K562 (cell line): Measurements from ENCODE around the gene TBC1D7. TPM values are rescaled to one million over a fixed set of nuclear protein-coding genes. Genes with fewer than 3 reads are reported as not detected.
A peak's percentile ranks its signal among the peaks of the same experiment; 100 is the strongest.

ENCODE experiments used
- ARID1B ChIP-seq: fragments of 450-650 bp; IDR thresholded peaks from 2 replicates; pipeline ENCODE4 v1.6.1; 2016; ENCODE audit warnings: antibody characterized with exemption, mild to moderate bottlenecking, inconsistent platforms
- ARID2 ChIP-seq: fragments of 450-650 bp; IDR thresholded peaks from 2 replicates; pipeline ENCODE4 v1.6.1; 2017; ENCODE audit warnings: antibody characterized with exemption, mild to moderate bottlenecking
- BDP1 ChIP-seq: IDR thresholded peaks from 3 replicates; pipeline ENCODE4 v1.6.1; 2011; ENCODE audit not compliant: insufficient read length, insufficient read depth
- CBX8 ChIP-seq: fragments of 200-600 bp; sonication (generic); IDR thresholded peaks from 2 replicates; pipeline ENCODE4 v1.6.1; 2012; ENCODE audit warnings: borderline replicate concordance, mixed run types, low read depth, mild to moderate bottlenecking, moderate library complexity, mixed read lengths, low read length, control low read depth, inconsistent platforms; ENCODE audit not compliant: poor library complexity, severe bottlenecking; ENCODE audit errors: extremely low read depth
- DEAF1 ChIP-seq: fragments of 450-650 bp; formaldehyde crosslinking; IDR thresholded peaks from 2 replicates; pipeline ENCODE4 v1.4.0; 2020; ENCODE audit warnings: mild to moderate bottlenecking, moderate library complexity
- FOSL1 ChIP-seq: fragments of 200-800 bp; sonication (Bioruptor generic); conservative IDR thresholded peaks from 2 replicates; pipeline ENCODE4 v1.6.1; 2016; ENCODE audit warnings: missing genetic modification characterization, missing compliant biosample characterization
- GABPB1 ChIP-seq: sonication (generic); formaldehyde crosslinking; IDR thresholded peaks from 2 replicates; pipeline ENCODE4 v1.8.0; 2022; ENCODE audit warnings: mild to moderate bottlenecking, missing genetic modification reagents
- GATA2 ChIP-seq: sonication (generic); formaldehyde crosslinking; IDR thresholded peaks from 2 replicates; pipeline ENCODE4 v1.4.0; 2020; ENCODE audit warnings: mild to moderate bottlenecking, missing genetic modification reagents
- HMG20B ChIP-seq: fragments of 250-450 bp; sonication (Bioruptor Pico); IDR thresholded peaks from 2 replicates; pipeline ENCODE4 v1.5.0; 2021; ENCODE audit warnings: mild to moderate bottlenecking
- HMGXB4 ChIP-seq: sonication (generic); formaldehyde crosslinking; IDR thresholded peaks from 2 replicates; pipeline ENCODE4 v1.8.1; 2023; ENCODE audit warnings: mild to moderate bottlenecking, missing genetic modification reagents
- LCOR ChIP-seq: sonication (generic); formaldehyde crosslinking; IDR thresholded peaks from 2 replicates; pipeline ENCODE4 v1.8.0; 2022; ENCODE audit warnings: mild to moderate bottlenecking, missing genetic modification reagents
- NRF1 ChIP-seq, 2 experiments: fragments of 450-650 bp; IDR thresholded peaks in 1 of 2; conservative IDR thresholded peaks in 1 of 2; 2 replicates each; pipeline ENCODE4 v1.6.1; 2014; ENCODE audit warnings: mild to moderate bottlenecking in 2 of 2
- RBM34 ChIP-seq: fragments of 200-400 bp; formaldehyde crosslinking; IDR thresholded peaks from 2 replicates; pipeline ENCODE4 v1.6.1; 2018; ENCODE audit warnings: low read length, borderline replicate concordance; ENCODE audit not compliant: insufficient read depth
- SMARCC2 ChIP-seq: fragments of 450-650 bp; IDR thresholded peaks from 2 replicates; pipeline ENCODE4 v1.6.1; 2017; ENCODE audit warnings: antibody characterized with exemption, moderate library complexity, mild to moderate bottlenecking, low read depth
- TCF15 ChIP-seq: fragments of 250-450 bp; sonication (Bioruptor Pico); IDR thresholded peaks from 2 replicates; pipeline ENCODE4 v1.8.0; 2022; ENCODE audit warnings: moderate library complexity, mild to moderate bottlenecking, inconsistent platforms
- XRCC5 ChIP-seq: fragments of 200-400 bp; formaldehyde crosslinking; IDR thresholded peaks from 2 replicates; pipeline ENCODE4 v1.6.1; 2017; ENCODE audit warnings: low read depth, mild to moderate bottlenecking, low read length
- YBX1 ChIP-seq: fragments of 450-650 bp; IDR thresholded peaks from 2 replicates; pipeline ENCODE4 v1.7.1; 2016; ENCODE audit warnings: mild to moderate bottlenecking
- ZKSCAN3 ChIP-seq: fragments of 250-450 bp; sonication (Bioruptor Pico); IDR thresholded peaks from 2 replicates; pipeline ENCODE4 v1.4.0; 2020
- ZNF121 ChIP-seq: sonication (generic); formaldehyde crosslinking; conservative IDR thresholded peaks from 2 replicates; pipeline ENCODE4 v1.8.0; 2022; ENCODE audit warnings: missing genetic modification reagents
- ZNF133 ChIP-seq: fragments of 250-450 bp; sonication (Bioruptor Pico); IDR thresholded peaks from 2 replicates; pipeline ENCODE4 v1.4.0; 2020; ENCODE audit warnings: mild to moderate bottlenecking
- ZNF146 ChIP-seq: IDR thresholded peaks from one replicate; pipeline ENCODE4 v1.6.1; 2018; ENCODE audit warnings: missing compliant biosample characterization; ENCODE audit not compliant: unreplicated experiment
- ZNF561 ChIP-seq: fragments of 450-650 bp; formaldehyde crosslinking; conservative IDR thresholded peaks from 2 replicates; pipeline ENCODE4 v1.4.0; 2020; ENCODE audit warnings: mild to moderate bottlenecking, moderate library complexity
- polyA plus RNA-seq, 8 experiments: library from polyadenylated mRNA; depleted of rRNA in 4 of 8; stranded (reverse) in 5 of 8; unstranded in 3 of 8; fragments of >200 nt; fragmentation: Nextera tagmentation in 2 of 8; fragmentation: Illumina TruSeq in 1 of 8; extraction: Ambion mirVana in 2 of 8; extraction: Trizol in 1 of 8; gene quantifications; 2 replicates each; pipeline versions ENCODE4 v1.2.1 to v1.2.3, GENCODE V29; 2011 to 2014; ENCODE audit warnings: inconsistent platforms in 1 of 8, missing spikeins in 1 of 8
- total RNA-seq, 7 experiments: library from RNA; depleted of rRNA in 6 of 7; stranded (reverse); fragments of >200 nt in 6 of 7; fragmentation: Illumina TruSeq in 2 of 7; extraction: Trizol in 2 of 7; gene quantifications; 2 replicates each; pipeline versions ENCODE4 v1.2.1 to v1.2.3, GENCODE V29; 2011 to 2021; ENCODE audit warnings: low replicate concordance in 1 of 7

The TBC1D7 gene
- total and polyA plus RNA-seq, 9 of the 15 experiments (the other 6 are each of a cell fraction or from before 2014, with no cell fraction given) = 49.4 to 107 (median 61.1) TPM

DNA sequence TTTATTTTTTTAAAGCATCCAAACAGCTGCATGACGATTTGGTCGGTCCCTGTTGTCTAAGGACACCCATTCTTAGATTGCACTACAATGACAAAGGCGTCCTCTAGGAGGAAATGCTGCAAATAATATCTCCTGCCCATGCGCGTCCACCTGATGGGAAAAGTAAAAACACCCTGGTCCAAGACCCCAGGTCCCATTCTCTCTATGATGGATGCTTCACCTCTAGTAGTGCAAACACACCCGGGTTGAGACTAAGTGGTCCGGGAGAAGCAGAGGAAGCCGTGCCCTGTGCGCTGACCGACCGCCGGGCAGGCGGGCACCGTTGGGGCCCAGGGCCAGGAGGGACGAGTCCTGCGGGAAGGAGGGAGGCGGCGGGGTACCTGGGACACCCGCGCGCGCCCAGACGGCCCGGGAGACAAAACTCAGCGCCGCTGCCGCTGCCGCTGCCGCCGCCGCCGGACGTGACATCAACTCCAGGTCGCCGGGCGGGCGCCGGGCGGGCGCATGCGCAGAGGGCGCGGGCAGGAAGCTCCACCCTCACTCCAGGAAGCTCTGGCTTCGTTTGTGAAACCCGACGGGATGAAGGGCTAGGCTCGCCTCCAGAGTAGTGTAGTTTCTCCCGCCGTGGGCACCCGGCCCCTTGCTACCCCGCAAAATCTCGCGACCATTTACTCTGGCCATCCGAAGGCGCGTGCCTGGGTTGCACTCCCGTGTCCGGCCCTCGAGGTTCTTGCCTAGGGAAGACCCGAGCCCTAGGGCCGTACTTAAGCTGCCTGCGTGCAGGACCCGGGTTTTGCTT is at the start of gene TBC1D7 (continued):
- TF ChIP-seq GATA2 (CRISPR knock-in tag) (no peak), ZNF146 (no peak), ZNF561 (CRISPR knock-in tag) (no peak), FOSL1 (tag) (no peak), NRF1 (conservative IDR thresholded peaks at IDR 0.05 in 1 of 2, IDR thresholded peaks at IDR 0.05 in 1 of 2) (peak; percentile 99), RBM34 (no peak), GABPB1 (CRISPR knock-in tag) (peak; percentile 93), BDP1 (no peak), ZNF121 (peak; percentile 80), ZKSCAN3 (CRISPR knock-in tag) (no peak), ARID2 (no peak), DEAF1 (CRISPR knock-in tag) (no peak), HMGXB4 (no peak), ARID1B (no peak), HMG20B (CRISPR knock-in tag) (no peak), LCOR (CRISPR knock-in tag) (0 out of 2 replicates have a peak, but pooled peaks have one; percentile 45), TCF15 (CRISPR knock-in tag) (0 out of 2 replicates have a peak, but pooled peaks have one; percentile 14), ZNF133 (CRISPR knock-in tag) (no peak), CBX8 (no peak), XRCC5 (peak; percentile 5; the same call in 1 of the 2 replicates), SMARCC2 (no peak), YBX1 (no peak)
